ENCODE measurements around the gene ALG6.
"Not testable (repeated sequence)": the region's sequence is repeated elsewhere in the genome, so short reads cannot be mapped to it uniquely, and the experiment has no call there.

ALG6 gene

DNA sequence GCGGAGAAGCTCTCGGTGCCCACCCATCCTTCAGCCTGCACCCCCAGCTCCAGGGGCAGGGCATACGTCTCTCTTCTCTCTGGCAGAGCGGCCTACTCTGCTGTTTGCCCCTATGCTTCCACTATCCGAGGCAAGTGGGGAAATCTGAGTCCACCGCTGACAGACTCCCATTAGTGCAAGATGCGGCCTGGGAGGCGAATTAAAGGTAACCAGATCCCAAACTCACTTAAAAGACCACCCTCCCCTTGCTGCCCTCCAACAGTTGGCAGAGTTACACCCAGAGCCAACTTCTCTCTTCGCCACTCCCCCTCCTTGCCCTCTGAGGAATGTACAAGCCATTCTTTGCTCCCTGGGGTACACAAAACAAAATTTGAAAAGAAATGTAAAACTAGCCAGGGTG is 38.6 kb upstream of the ALG6 start:
- no peak for DNase-seq (ENCODE audit: low spot score)

DNA sequence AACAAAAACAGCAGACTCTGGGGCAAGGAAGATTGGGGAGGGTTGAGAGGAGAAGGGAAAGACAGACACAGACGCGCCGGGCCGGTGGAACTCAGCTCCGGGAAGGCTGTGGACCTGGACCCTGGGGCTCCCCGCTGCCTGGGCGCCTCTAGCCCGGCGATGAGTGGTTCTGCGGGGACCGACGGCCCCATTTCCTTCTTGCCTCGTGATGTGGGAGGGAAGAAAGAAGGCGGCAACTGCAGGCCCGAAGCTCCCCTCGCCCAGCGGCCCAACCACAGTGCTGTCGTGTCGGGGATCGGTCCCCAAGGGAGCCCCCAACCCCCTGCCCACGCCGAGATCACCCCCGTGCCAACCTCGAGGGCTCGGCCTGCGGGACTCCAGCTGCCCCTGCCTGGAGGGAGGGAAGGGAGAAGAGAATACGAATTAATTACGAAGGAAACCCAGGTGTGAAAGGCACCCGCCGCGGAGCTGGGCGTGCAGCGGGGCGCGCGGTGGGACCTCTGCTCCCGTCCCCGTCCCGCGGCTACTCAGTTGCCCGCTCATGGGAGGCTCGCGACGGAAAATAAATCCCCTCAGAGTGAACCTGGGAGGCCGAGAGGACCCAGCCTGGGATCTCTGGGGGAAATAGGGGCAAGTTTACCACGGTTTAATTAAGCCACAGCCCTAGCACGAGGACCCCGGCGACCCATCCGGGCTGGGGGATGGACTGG is 37.7 kb upstream of the ALG6 start:
- no peak for DNase-seq (ENCODE audit: low spot score)

DNA sequence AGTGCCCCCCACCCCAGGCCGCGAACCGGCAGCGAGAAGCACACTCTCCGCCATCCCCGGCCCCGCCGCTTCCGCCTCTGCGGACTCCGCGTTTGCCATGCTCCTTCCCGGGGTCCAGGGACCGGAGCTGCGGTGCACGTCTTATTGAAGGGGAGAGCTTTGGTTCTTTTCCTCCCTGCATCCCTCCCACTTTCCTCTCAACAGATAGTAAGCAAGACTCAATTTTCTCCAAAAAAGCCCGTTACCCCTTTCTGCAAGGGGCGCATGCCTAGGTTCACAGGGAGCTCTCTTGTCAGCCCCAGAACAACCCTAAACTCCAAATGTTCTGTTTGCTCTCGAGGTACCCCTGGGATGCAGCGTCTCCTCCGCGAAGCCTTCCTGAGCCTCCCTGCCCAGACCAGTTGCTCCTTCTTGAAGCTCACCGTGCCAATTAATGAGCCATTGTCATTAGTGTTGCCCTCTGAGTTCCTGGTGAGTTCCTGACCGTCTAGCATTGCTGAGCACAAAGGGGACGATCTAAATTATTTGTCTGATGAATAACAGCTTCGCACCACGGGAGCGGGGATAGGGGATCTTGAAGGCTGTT is 37.0 kb upstream of the ALG6 start:
- DNase-seq (ENCODE audit: low spot score), result no peak

DNA sequence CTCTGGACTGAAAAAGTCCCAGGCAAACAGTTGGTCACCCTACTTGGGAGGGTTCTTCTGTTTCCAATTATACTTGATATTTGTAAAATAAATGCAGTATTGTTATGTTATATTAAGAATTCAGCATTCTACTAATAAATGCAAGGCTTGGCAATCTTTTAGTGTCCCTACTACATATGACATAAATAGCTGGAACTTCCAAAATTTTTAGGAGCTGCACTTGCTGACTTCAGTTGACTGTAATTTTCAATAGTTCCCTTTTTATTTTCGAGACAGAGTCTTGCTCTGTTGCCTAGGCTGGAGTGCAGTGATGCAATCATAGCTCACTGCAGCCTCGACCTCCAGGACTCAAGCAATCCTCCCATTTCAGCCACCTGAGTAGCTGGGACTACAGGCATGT is 25.0 kb upstream of the ALG6 start:
- DNase-seq (ENCODE audit: low spot score), result no peak

DNA sequence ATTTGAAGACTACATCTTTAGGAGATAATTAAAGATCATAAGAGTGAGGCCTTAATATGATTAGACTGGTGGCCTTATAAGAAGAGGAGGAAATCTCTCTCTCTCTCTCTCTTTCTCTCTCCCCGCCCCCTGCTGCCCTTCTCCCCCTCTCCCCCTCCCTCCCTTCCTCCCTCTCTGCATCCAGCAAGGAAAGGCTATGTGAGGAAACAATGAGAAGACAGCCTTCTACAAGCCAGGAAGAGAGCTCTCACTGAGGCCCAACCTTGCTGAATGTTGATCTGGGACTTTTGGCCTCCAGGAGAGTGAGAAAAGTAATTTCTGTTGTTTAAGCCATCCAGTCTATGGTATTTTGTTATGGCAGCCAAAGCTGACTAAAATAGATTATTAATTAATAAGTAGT is 23.5 kb upstream of the ALG6 start:
- no peak for DNase-seq (ENCODE audit: low spot score)

DNA sequence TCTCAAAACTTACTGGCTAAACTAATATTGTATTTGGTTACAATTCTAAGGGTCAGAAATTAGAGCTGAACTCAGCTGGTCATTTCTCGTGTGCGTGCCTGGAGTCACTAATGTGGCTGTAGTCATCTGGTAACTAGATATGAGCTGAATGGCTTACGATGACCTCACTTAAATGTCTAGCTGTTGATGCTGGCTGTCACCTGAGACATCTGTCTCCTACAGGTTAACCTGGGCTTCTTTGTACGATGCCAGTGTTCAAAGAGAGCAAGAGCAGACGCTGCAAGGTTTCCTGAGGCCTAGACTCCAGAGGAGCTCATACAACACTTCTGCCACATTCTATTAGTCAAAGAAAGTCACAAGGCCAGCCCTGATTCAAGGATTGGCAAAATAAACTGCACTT is 17.1 kb upstream of the ALG6 start:
- DNase-seq (ENCODE audit: low spot score), result no peak

DNA sequence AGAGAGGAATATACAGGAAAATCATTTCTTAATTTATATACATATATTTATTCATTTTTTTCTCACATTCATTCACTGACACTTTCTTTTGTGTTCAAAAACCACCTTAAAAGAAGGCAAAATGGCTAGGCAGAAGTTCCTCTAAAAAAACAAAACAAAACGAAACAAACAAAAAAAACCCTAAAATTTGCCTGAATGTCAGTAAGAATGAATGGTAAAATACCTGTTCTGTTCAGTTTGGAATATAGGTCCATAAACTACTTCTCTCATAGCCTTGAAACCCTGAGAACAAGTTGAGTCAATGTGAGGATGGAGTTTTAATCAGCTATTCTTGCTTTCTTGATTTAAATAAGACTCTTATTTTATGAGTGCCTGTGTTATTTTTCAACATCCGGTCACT is 14.7 kb upstream of the ALG6 start:
- DNase-seq (ENCODE audit: low spot score), result no peak

DNA sequence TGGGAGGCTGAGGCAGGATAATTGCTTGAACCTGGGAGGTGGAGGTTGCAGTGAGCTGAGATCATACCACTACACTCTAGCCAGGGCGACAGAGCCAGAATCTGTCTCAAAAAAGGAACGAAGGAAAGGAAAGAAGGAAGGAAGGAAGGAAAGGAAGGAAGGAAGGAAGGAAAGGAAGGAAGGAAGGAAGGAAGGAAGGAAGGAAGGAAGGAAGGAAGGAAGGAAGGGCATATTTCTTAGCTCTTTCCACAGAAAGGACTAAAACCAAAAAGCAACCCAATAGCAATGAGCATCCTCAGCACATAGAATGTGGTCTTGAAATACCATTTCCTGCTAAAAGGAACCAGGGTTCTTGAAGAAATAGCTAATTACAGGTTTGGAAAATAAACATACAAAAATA is 11.2 kb upstream of the ALG6 start:
- DNase-seq (ENCODE audit: low spot score), result not testable (repeated sequence)

DNA sequence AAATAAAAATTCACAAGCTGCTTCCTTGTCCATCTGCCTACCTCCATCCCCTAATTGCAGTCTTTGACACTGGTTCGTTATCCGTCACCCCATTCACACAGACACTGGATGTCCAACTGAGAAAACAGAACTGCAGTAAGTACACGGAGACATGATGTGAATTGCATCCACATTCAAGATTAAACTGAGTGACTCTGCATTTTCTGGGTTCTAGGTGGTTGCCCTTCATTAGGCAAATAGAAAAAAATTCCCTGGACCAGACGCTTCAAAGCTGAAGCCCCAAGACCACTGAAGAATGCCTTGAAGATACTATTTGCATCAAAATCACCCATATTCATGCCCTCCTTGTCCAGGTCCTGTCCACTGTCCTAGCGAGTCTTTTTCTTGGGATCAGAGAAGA is 7.9 kb upstream of the ALG6 start:
- DNase-seq (ENCODE audit: low spot score), result no peak

DNA sequence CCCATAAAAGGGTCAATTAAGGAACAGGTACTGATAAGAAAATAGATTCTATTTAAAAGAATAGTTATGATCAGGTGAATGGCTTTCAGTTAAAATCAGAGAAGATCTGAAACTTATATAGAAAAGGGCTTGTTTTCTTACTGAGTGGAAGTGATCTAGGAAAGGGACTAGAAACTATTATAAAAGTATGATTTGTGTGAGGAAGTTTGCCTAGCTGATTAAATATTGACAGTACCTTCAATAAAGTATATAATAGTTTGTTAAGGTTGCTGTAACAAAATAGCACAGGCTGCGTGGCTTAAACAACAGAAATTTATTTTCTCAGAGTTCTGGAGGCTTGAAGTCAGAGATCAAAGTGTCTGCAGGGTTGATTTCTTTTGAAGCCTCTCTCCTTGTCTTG is 5.4 kb upstream of the ALG6 start:
- no peak for DNase-seq (ENCODE audit: low spot score)

DNA sequence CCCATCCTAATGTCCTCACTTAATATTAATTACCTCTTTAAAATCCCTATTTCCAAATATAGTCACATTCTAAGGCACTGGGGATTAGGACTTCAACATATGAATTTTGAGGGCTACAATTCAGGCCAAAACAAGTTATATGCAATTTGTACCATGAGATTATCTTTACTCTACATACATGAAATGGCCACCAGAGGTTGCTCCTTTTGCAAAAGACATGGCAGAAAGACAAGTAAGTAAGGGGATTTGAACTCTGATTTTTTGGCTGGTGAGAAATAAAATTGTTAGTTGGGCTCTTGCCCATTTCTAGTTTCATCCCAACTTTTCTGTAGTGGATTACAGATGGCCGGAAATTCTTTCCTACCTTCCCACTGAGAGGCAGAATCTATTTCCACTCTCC is 4.8 kb upstream of the ALG6 start:
- no peak for DNase-seq (ENCODE audit: low spot score)

DNA sequence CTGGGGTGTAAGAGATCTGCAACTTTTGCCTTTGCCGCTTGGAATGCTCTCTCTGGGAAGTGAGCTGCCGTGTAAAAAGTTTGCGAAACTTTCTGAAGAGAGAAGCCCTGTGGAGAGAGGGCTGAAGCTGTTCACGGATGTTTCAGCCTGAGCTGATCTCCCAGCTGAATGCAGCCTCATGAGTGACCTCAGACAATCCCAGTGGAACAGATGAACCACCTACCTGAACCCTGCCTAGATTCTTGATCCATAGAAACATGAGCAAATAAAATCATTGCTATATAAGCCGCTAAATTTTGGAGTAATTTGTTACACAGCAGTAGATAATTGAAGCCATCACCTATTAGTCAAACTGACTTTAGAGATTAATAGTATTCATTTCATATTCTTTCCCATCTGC is 4.4 kb upstream of the ALG6 start:
- DNase-seq (ENCODE audit: low spot score), result peak; percentile 10

DNA sequence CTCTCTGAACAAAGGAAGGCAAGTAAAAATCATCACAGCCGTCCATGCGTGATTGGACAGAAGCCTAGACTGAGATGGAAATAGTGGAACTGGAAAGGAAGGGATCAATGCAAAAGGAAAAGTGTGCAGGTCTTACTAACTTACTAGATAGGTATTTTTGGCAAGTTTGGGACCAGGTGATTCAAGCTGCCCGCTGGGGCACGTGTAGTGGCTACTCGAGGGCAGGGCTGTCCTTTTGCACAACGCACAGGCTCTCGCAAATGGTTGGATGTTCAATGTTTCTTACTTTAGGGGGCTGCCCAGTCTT is 566 bp upstream of the ALG6 start:
- DNase-seq (ENCODE audit: low spot score), result no peak

DNA sequence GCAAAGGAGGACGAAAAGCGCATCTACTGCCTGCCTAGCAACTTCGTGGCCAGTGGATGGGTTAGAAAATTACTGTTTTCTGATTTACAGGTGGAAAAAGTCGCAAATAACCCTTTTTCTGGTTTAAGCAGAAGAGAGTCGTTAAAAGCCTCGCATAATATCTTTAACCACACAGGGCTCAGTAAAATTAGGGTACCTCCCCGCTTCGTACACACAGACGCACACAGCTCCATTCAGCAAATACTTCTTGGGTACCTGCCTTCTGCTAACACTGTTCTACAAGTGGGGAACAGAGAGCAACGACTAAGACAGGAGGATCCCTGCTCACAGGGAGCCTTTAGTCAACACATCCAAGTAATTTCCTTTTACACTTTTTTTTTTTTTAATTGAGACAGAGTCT is 704 bp downstream of the ALG6 start:
- no peak for DNase-seq (ENCODE audit: low spot score)

DNA sequence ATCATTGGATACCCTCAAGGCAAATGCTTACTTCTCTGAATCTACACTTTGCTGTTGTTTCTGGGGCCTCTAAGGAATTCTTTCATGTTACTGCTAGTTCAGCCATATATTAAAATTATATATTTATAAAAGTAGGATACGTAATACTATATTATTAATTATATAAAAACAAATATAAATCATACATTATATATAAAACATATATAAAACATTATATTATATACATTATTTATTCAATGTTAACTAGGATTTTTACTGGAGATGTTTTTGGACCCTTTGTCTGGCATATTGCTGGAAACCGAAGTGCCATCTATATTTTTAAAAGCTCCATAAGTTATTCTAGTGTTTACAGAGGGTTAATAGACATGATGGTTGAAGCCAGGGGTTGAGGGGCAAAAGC is 12.2 kb downstream of the ALG6 start:
- no peak for DNase-seq (ENCODE audit: low spot score)

DNA sequence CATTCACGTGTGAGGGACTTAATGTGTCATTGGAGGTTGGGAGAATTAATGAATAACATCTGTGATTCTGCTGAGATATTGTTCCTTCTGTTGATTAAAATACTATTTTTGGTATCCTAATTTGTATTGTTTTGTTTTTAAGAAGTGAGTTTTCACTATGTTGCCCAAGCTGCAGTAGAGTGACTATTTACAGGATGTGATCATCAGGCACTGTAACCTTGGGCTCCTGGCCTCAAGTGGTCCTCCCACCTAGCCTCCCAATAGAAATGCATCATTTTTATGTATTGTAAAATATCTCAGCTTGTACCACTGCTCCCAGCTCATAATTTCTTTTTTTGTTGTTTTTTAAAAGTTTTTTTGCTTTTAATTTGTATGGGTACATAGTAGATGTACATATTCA is 14.3 kb downstream of the ALG6 start:
- no peak for DNase-seq (ENCODE audit: low spot score)

DNA sequence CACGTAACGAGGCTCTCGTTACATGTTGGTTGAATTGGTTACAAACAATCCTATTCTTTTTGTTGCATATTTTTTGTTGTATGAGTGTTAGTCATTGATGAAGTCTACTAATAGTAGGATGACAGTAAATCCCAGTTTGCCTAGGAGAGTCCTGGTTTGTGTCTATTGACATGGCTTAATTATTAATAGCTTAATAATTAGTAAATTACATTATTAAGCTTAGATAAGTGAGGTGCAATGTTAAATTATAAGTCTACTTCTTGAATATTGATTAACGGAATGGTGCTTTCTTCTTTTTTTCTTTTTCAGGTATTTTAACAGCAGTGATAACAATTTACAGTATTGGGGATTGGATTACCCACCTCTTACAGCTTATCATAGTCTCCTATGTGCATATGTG is 34.5 kb downstream of the ALG6 start:
- DNase-seq (ENCODE audit: low spot score), result no peak

DNA sequence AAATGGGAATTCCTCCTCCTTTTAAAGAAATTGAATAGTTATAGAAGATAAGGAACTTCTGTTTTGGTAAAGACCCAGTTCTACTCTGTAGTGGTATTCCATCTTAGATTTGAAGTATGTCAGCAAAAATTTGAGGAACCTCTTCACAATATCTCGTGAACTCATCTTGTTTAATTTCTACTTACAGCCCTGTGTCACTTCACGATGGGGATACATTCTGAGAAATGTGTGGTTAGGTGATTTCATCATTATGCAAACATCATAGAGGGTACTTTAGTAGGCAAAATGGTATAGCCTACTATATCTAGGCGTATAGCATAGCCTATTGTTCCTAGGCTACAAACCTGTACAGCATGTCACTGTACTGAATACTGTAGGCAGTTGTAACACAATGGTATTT is 36.0 kb downstream of the ALG6 start:
- no peak for DNase-seq (ENCODE audit: low spot score)

DNA sequence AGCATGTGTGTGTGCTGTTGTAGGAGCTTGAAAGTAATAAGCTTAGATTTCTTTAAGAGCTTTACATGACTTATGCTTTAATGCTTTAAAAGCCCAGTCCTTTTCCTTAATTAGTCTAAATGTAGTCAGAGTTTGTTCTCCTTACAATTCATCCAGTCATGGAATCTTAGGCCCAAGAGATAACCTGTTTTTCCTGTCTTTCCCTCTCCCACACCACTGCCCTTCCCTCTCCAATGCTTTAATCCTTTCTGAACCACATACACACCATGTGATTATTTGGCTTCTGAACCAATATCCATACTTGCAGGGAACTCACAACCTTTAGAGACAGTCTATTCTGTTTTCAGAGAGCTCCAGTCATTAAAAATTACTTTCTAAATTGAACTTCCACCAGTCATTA is 37.6 kb downstream of the ALG6 start:
- no peak for DNase-seq (ENCODE audit: low spot score)

DNA sequence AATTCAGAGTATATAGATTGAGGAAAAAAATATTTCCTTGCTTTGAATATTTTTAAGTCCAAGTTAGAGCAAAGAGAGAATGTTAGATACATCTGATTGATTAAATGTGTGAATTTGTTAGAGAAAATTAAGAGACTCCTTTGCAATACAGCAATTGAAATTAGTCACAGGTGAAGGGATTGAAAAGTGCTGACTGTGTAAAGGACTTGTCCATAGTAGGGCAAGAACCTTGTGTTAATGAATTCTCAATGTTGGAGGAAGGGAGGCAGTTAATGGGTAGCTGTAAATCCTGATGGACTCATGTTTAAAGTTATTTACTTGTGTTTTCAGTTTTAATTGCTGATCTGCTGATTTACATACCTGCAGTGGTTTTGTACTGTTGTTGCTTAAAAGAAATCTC is 38.6 kb downstream of the ALG6 start:
- DNase-seq (ENCODE audit: low spot score), result no peak

DNA sequence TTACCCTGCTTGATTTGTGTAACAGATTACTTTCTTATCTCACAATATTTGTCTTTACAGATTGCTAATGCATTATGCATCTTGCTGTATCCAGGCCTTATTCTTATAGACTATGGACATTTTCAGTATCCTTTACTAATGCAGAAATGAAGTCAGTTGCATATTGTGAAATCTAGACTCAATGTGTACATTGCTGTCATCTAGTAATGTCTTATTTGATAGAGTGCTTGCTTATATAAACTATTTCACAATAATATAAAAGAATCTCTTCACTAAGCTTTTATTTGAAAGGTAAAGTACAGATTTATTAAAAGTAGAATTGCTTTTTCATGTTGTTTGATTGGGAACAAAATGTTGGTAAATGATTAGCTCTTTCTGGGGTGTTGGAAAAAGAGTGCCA is 39.6 kb downstream of the ALG6 start:
- DNase-seq (ENCODE audit: low spot score), result no peak

DNA sequence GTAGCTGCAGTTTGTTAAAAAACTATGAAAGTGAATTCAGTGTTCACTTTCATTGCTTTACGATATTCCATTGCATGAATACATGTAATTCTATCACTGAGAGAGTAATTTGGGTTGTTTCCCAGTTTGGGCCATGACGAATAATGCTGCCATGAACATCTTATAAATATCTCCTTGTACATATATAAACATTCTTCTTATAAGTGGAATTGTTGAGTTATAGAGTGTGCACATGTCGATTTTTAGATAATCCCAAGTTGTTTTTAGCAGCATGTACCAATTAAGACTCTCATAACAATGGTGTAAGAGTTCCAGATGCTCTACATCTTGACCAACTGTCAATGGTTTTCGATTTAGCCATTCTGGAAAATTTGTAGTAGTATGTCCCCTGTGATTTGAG is 40.9 kb downstream of the ALG6 start:
- no peak for DNase-seq (ENCODE audit: low spot score)

DNA sequence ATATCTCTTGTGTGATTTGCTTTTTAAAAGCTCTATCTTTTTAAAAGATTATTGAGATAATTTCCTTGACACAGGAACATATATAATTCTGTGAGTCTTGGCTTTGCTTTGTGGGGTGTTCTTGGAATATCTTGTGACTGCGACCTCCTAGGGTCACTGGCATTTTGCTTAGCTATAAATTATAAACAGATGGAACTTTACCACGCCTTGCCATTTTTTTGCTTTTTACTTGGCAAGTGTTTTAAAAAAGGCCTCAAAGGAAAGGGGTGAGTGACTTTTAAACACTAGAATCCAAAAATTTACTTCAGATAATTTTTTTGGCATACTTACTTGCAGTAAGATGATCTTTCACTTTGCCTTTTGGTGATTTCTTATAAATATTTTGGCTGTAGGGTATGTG is 43.6 kb downstream of the ALG6 start:
- no peak for DNase-seq (ENCODE audit: low spot score)

DNA sequence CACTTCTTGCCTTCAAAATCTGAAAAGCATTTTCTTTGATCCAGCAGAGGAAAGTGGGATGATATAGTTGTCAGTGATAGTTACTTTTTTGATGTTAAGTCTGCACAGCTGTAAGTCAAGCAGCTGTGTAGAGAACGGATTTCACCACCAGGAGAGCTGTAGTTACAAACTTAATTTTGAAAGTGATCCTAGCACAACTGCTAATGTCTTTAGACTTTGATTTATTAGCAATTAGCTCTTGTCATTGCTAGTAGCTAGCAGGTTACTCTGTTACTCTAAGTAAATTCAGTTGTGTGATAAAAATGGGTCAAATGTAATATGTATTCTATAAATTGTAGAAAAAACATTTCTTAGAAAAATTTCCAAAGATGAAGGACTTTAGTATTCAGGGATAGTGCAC is 46.0 kb downstream of the ALG6 start:
- no peak for DNase-seq (ENCODE audit: low spot score)

All from HuH-7 (cell line).